ENCODE results near the gene ZNF492.
"Not testable (repeated sequence)": the region's sequence is repeated elsewhere in the genome, so short reads cannot be mapped to it uniquely, and the experiment has no call there.

ZNF492 gene

GRCh38 chr19:22633706-22634449 is at the start of gene ZNF492:
TSS of gene ZNF492 (plus strand) at chr19:22634324. CDS start at chr19:22653400, 19,076 bp downstream.
- DNase-seq (ENCODE audit: low read depth): not testable (repeated sequence)

DNA sequence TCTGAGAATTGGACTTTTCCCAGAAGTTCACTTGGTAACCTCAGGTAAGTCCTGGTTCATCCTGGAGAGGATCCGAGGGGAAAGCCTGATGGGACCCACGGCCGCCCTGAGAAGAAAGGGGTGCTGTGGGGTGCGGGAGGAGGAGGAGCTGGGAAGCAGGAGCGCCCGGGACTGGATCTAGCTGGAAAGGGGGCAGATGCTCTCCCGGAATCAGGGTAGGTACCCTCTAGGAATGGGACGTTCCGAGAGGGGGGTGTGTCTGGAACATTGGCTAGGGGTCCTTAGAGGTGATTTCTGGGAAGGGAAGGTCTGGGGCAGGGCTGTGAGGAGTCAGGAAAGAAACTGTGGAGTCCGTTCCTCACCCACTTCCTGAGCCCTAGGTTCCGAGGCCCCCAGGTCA is 38.7 kb upstream of the ZNF492 start:
- no peak for DNase-seq (ENCODE audit: low read depth)

GRCh38 chr19:22595918-22596341 is 38.2 kb upstream of the ZNF492 start:
- DNase-seq (ENCODE audit: low read depth): no peak

GRCh38 chr19:22600690-22601648 is 33.2 kb upstream of the ZNF492 start:
- no peak for DNase-seq (ENCODE audit: low read depth)

GRCh38 chr19:22601906-22602630 is 32.1 kb upstream of the ZNF492 start:
- DNase-seq (ENCODE audit: low read depth): no peak

DNA sequence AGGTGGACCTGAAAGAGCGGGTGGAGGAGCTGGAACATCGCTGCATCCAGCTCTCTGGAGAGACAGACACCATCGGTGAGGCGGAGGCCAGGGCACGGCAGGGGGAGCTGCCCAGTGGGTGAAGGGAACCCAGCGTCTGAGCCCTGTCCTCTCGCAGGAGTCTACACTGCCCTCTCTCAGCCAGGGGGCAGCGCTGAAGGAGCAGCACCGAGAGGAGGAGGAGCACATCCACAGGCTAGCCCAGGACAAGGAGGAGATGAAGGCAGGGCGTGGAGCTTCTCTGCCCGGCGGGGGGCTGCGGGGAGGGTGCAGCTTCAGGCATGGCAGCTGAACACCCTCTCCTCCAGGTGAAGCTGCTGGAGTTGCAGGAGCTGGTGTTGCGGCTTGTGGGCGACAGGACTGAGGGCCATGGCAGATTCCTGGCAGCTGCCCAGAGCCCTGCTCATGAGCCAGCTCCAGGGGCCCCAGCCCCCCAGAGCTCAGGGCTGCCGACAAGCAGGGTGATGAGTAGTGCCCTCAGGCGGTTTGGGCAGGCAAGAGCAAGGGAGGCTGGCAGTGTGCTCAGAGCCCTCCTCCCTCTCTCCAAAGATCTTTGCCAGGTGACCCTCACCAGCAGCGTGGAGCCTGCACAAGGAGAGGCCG is 31.4 kb upstream of the ZNF492 start:
- no peak for DNase-seq (ENCODE audit: low read depth)

DNA sequence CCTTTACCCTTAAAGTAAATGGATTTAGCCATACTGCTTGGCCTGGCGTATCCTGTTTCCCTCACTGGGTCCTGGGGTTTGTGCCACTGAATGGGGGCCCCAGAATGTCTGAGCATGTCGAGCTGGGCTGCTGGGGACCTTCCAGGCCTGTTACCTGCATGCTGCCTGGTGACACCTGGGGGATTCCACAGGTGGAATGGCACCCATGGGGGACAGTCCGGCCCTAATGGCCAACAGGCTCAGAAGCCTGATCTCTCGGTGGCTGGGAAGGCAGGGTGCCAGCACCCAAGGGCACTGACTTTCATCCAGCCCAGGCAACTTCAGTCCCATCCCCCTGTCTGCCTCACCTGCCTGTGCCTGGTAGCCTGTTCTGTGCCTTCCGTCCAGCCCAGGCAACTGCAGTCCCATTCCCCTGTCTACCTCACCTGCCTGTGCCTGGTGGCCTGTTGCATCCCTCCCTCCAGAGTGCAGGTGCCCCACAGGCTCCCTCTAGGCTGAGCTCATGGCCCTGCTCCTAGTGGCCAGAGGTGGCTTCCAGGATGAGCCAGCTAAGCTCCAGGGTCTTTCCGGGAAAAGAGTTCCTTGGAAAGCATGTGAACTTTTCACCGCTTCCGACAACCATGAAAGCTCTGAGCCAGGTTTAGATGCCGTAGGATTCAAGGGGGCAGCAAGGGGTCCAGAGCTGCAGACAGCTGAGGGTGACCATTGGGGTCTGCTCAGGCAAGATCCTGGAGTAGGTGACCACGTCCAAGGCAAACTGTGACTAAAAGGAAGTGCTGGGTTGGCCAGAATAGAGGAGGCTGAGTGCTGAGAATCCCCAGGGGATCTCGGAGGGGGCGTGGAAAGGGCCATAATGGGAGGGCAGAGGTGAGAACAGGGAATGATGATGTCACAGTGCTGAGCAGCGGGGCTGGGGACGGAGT is 30.3 kb upstream of the ZNF492 start:
- DNase-seq (ENCODE audit: low read depth): no peak

GRCh38 chr19:22604571-22605274 is 29.4 kb upstream of the ZNF492 start:
- no peak for DNase-seq (ENCODE audit: low read depth)

DNA sequence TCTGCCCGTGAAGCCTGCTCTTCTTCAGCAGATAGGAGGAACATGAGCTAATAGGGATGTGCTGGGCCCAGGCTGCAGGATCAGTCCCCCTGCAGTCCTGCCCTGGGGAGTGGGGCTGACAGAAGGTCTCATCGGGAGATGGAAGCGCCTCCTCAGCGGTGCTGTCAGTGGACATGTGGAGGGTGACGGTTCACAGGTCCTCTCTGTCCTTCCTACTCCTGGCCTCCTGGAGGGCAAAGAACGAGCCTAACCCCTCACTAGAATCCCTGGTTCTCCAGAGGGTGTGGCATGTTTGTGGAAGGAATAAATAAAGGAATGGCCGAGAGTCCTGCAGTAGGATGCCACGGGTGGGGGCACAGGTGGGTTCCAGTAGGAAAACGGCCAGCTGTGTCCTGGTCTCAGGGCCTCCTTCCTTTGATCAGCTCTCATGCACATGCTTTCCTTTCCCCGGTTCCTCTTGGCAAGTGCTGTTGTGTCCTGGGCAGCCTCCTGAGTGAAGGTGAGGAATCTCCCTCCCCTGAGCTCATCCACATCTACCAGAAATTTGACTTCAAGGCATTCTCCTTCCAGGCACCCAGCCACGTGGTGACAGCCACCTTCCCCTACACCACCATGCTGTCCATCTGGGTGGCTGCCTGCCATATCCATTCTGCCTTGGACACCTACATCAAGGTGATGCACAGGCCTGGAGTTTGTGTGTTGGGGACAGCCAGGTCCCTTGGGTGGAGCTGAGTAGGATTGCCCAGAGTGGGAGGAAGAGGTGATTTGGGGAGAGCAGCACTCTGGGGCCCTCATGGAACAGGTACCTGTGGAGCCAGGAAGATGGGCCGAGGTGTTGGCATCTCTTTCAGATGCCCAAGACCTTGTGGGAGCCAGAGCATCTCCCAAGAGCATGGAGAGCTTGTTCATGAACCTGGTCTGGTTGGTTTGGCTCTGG is 28.6 kb upstream of the ZNF492 start:
- no peak for DNase-seq (ENCODE audit: low read depth)

DNA sequence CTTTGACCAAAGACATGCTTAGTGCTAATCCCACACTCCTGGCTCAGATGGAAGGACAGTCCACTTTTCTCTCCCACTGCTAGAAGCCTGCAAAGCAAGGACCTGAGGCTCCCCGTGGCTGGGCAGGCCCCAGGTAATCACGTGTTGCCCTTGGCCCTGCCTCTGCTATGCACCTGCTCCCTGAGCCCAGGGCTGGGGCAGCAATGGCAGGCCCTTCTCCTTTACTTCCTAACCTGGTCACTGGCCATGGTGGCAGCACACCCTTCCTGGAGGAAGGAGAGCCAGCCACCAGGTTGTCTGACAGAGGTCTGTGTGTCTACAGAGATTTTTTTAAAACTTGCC is 27.9 kb upstream of the ZNF492 start:
- no peak for DNase-seq (ENCODE audit: low read depth)

GRCh38 chr19:22606954-22607652 is 27.0 kb upstream of the ZNF492 start:
- DNase-seq (ENCODE audit: low read depth): no peak

DNA sequence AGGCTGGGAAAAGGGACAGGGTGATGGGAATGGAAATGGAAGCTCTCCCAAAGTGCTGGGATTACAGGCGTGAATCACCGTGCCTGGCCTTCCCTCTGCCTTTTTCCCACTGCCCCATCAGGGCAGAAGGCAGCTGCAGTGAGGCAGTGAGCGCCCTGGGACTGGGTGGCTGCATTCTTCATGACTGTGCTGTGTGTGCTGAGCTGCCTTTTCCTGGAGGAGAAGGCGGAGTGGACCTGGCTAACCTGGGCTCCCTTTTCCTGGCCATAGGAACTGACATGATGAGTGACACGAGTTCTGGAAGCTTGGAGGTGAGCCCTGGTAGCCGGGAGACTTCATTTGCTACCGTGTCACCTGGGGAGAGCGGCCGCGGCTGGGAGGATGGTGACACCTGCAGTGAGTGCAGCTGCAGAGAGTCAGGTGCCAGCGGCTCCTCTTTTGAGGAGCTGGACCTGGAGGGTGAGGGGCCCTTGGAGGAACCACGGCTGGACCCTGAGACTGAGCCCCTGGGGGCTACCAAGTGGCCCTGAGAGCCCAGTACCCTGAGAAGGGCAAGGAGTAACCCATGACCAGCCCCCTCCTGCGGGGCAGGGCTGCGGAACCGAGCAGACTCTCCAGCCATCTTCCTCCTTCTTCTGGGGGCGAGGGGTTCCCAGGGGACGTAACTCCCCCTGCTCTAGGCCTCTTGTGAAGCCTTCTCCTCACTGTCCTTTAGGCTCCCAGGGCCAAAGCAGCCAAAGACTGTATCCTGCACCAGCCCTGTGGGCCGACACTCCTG is 26.3 kb upstream of the ZNF492 start:
- no peak for DNase-seq (ENCODE audit: low read depth)

GRCh38 chr19:22608441-22608840 is 25.7 kb upstream of the ZNF492 start:
- DNase-seq (ENCODE audit: low read depth): no peak

- DNase-seq (ENCODE audit: low read depth): no peak
Observed at GRCh38 chr19:22609630-22610029, 24.5 kb upstream of the ZNF492 start.

DNA sequence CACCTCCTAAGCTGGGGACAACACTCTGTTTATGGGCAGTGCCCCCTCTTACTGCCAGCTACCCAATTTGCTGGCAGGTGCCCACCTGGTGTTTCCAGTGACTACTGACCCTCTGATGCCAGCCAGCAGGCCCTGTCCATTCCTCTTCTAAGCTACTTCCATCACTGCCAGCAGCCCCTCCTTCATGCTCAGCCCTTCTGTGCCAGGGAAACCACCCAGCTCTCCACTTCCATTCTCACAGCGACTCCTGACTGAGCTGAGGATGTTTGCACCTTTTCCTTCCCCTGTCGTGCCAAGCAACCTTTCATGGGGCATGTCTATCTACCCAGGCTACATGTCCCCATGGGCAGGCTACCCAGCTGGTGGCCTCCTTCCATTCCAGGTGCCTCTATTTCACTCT is 24.0 kb upstream of the ZNF492 start:
- DNase-seq (ENCODE audit: low read depth): no peak

- DNase-seq (ENCODE audit: low read depth): no peak
Observed at GRCh38 chr19:22612316-22612715, 21.8 kb upstream of the ZNF492 start.

GRCh38 chr19:22616659-22617058 is 17.5 kb upstream of the ZNF492 start:
- DNase-seq (ENCODE audit: low read depth): no peak

DNA sequence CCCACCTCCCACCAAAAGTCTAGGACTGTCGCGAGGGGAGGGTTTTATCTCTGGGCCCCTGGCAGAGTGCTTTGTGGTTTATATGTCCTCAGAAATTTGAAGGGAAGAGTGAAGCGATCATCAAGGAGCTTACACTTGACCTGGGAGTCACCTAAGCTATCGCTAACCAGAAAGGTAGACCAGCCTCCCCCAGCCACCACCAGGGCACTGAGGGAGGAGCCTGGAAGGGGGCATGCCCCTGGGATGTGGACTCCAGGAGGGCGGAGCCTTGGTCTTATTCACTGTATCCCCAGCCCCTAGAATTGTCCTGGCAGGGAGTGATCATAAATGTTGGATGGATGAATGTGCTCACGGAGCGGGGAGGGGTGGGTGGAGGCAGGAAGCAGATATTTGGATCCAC is 16.9 kb upstream of the ZNF492 start:
- not testable (repeated sequence) for DNase-seq (ENCODE audit: low read depth)

Data from HS-27A (cell line).